MCF 10A (cell line): ENCODE measurements around the gene EMILIN2. TPM values are rescaled to one million over a fixed set of nuclear protein-coding genes. Genes with fewer than 3 reads are reported as not detected.

Experiments used
- BruUV-seq: library from RNA; stranded (reverse); fragments of 400-500 nt; replicated peaks from 2 replicates; lab custom pipeline; 2021; lab: Mats Ljungman, UMichigan
- CTCF ChIA-PET: fragments of 300-600 bp; sonication (Branson Sonifier 250); formaldehyde crosslinking; extraction: SDS; loops from one replicate; lab custom pipeline; 2021; ENCODE audit warnings: antibody characterized with exemption, inconsistent platforms; lab: Yijun Ruan, JAX
- POLR2A ChIA-PET: fragments of 300-600, 350-650 bp; sonication (Branson Sonifier 250); formaldehyde crosslinking; extraction: SDS; loops from one replicate; lab custom pipeline; 2020; ENCODE audit warnings: antibody characterized with exemption, inconsistent platforms; lab: Yijun Ruan, JAX
- DNase-seq: peaks from one replicate; pipeline ENCODE4 v3.0.0-alpha.2; 2018; ENCODE audit not compliant: unreplicated experiment
- H3K27ac Mint-ChIP-seq: one replicate; pipeline ENCODE4 v1.8.0; 2022; ENCODE audit warnings: mild to moderate bottlenecking, low read depth, mixed read lengths; ENCODE audit not compliant: unreplicated experiment
- H3K27me3 Mint-ChIP-seq: one replicate; pipeline ENCODE4 v1.8.0; 2022; ENCODE audit warnings: mixed read lengths; ENCODE audit not compliant: insufficient read depth, unreplicated experiment
- H3K36me3 Mint-ChIP-seq: one replicate; pipeline ENCODE4 v1.8.0; 2022; ENCODE audit warnings: mild to moderate bottlenecking, moderate library complexity, mixed read lengths; ENCODE audit not compliant: insufficient read depth, unreplicated experiment
- H3K4me1 Mint-ChIP-seq: one replicate; pipeline ENCODE4 v1.8.0; 2022; ENCODE audit warnings: mixed read lengths; ENCODE audit not compliant: insufficient read depth, unreplicated experiment
- H3K4me3 Mint-ChIP-seq: one replicate; pipeline ENCODE4 v1.8.0; 2022; ENCODE audit warnings: mild to moderate bottlenecking, moderate library complexity, mixed read lengths; ENCODE audit not compliant: unreplicated experiment
- H3K9me3 Mint-ChIP-seq: one replicate; pipeline ENCODE4 v1.8.0; 2022; ENCODE audit warnings: mixed read lengths; ENCODE audit not compliant: unreplicated experiment
- CTCF ChIP-seq: fragments of 200-600 bp; IDR thresholded peaks from one replicate; pipeline ENCODE4 v1.8.0; 2022; ENCODE audit warnings: antibody characterized with exemption, mild to moderate bottlenecking; ENCODE audit not compliant: unreplicated experiment
- intact Hi-C: fragments of 100-400 bp; cut with micrococcal nuclease; formaldehyde crosslinking; loops from 2 replicates; pipeline ENCODE4 v1.14.1; 2022
- total RNA-seq: library from RNA; stranded (reverse); gene quantifications from 2 replicates; pipeline ENCODE4 v1.2.3, GENCODE V29; 2022

EMILIN2 gene
- total RNA-seq, 1 experiment from 2014 or later, result not detected

GRCh38 chr18:2895391-2895790, 48.6 kb downstream of the EMILIN2 start:
- no peaks in the 10 kb centered on the region for H3K4me1 Mint-ChIP-seq
- intact Hi-C loops, result no loop called here
- ChIA-PET CTCF (interaction anchor here (1.4 kb wide), 1 partner anchor 351 kb away, joined by 3 read pairs; no protein-coding TSS in a partner anchor), POLR2A (interaction anchor here (1.4 kb wide), 1 partner anchor 8 kb away, joined by 3 read pairs; no protein-coding TSS in a partner anchor)
- no peak for DNase-seq
- H3K4me3 Mint-ChIP-seq, result no peak overlapping the region
- peaks cover 29% of the 10 kb centered on the region for H3K27me3 Mint-ChIP-seq
- H3K9me3 Mint-ChIP-seq, result no peaks in the 10 kb centered on the region
- no peak for TF ChIP-seq CTCF
- no peak overlapping the region for H3K27ac Mint-ChIP-seq
- H3K36me3 Mint-ChIP-seq, result no peaks in the 10 kb centered on the region
- no TSS peak for BruUV-seq

GRCh38 chr18:2896990-2897389, 50.2 kb downstream of the EMILIN2 start:
- BruUV-seq, result no TSS peak
- Mint-ChIP-seq H3K27ac (no peak overlapping the region), H3K4me3 (no peak overlapping the region), H3K4me1 (no peaks in the 10 kb centered on the region), H3K36me3 (no peaks in the 10 kb centered on the region), H3K27me3 (peaks cover 13% of the 10 kb centered on the region), H3K9me3 (no peaks in the 10 kb centered on the region)
- intact Hi-C loops, result no loop called here
- CTCF ChIA-PET, result no interaction called here
- DNase-seq, result no peak
- no peak for TF ChIP-seq CTCF
- POLR2A ChIA-PET, result no interaction called here

- ChIA-PET CTCF (interaction anchor here (0.6 kb wide), 1 partner anchor 31 kb away, joined by 3 read pairs; no protein-coding TSS in a partner anchor), POLR2A (no interaction called here)
- BruUV-seq, result no TSS peak
- Mint-ChIP-seq H3K9me3 (no peaks in the 10 kb centered on the region), H3K4me1 (no peaks in the 10 kb centered on the region), H3K27ac (no peak overlapping the region), H3K36me3 (no peaks in the 10 kb centered on the region), H3K4me3 (no peak overlapping the region), H3K27me3 (peaks cover 10% of the 10 kb centered on the region)
- no peak for TF ChIP-seq CTCF
- no peak for DNase-seq
- intact Hi-C loops, result no loop called here
Observed at GRCh38 chr18:2897448-2898185, 50.8 kb downstream of the EMILIN2 start.

- no TSS peak for BruUV-seq
- intact Hi-C loops, result no loop called here
- Mint-ChIP-seq H3K36me3 (no peaks in the 10 kb centered on the region), H3K27ac (no peak overlapping the region), H3K9me3 (no peaks in the 10 kb centered on the region), H3K27me3 (peaks cover 10% of the 10 kb centered on the region), H3K4me3 (no peak overlapping the region), H3K4me1 (no peaks in the 10 kb centered on the region)
- DNase-seq, result peak; percentile 36
- ChIA-PET CTCF (interaction anchor here (0.6 kb wide), 3 partner anchors 31 to 256 kb away, joined by 3 to 4 read pairs (median 3); no protein-coding TSS in a partner anchor), POLR2A (no interaction called here)
- TF ChIP-seq CTCF, result no peak
Observed at GRCh38 chr18:2898186-2898640, 51.4 kb downstream of the EMILIN2 start.
